Memory B cell (primary cell): Measurements from ENCODE around the gene RAB6B.

Experiments used
- ATAC-seq: fragments of 150-1000 bp; cut with Tn5 transposase; 2 replicates; pipeline ENCODE4 v1.10.0; 2021; ENCODE audit warnings: low read depth, mild to moderate bottlenecking, moderate library complexity
- DNase-seq, 2 donors: peaks; one replicate each; pipeline ENCODE4 v3.0.0; 2022; ENCODE audit warnings: low spot score in 2 of 2
- H3K27ac Mint-ChIP-seq: one replicate; pipeline ENCODE4 v1.8.0; 2022; ENCODE audit warnings: mild to moderate bottlenecking, moderate library complexity, mixed read lengths
- H3K27me3 Mint-ChIP-seq: one replicate; pipeline ENCODE4 v1.8.0; 2022; ENCODE audit warnings: mixed read lengths
- H3K36me3 Mint-ChIP-seq: one replicate; pipeline ENCODE4 v1.8.0; 2022; ENCODE audit warnings: mild to moderate bottlenecking, mixed read lengths
- H3K4me1 Mint-ChIP-seq: one replicate; pipeline ENCODE4 v1.8.0; 2022; ENCODE audit warnings: mixed read lengths
- H3K4me3 Mint-ChIP-seq: one replicate; pipeline ENCODE4 v1.8.0; 2022; ENCODE audit warnings: mild to moderate bottlenecking, moderate library complexity, mixed read lengths
- H3K9me3 Mint-ChIP-seq: one replicate; pipeline ENCODE4 v1.8.0; 2022; ENCODE audit warnings: mixed read lengths

RAB6B gene

DNA sequence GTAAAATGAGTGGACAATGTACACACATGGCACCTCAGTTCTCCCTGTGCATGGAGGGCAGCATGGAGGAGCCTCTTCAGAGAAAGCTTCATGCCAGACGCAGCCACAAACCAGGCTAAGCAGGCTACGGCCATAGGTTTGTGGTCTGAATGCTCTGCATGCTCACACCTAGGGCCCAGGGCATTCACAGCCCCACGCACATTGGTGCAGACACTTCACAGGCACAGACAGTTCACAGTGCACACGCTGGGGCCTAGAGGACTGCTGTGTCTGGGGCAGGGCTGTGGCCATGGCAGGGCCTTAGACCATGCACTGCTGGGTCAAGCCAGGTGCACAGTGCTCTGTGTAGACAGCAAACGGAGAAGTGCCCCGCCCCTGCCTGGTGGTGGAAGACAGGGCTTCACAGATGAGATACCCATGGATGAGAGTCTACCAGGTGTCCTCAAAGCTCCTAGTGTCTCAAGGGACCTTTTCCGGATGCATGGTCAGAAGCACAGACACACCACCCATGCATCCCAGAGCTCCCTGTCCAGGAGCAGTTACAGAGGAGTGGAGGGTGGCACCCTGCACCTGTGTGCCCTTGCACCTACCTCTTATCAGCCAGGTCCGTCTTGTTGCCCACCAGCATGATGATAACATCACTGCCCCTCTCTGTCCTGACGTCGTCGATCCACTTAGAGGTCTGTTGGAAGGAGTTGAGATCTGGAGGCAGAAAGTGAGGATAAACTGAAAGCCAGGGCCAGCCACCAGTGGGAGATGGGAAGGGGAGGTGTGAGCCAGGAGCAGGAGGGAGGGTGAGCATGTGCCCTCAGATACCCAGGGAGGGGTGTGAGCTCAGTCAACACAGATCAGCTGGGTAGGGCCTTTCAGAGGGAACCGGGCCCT lies 56.5 kb downstream of the RAB6B start:
- H3K9me3 Mint-ChIP-seq: no peaks in the 10 kb centered on the region
- no peak overlapping the region for H3K4me3 Mint-ChIP-seq
- no peaks in the 10 kb centered on the region for H3K36me3 Mint-ChIP-seq
- ATAC-seq (no peak), DNase-seq (no peak)
- peaks cover 11% of the 10 kb centered on the region for H3K27me3 Mint-ChIP-seq
- no peaks in the 10 kb centered on the region for H3K4me1 Mint-ChIP-seq
- H3K27ac Mint-ChIP-seq: no peak overlapping the region

DNA sequence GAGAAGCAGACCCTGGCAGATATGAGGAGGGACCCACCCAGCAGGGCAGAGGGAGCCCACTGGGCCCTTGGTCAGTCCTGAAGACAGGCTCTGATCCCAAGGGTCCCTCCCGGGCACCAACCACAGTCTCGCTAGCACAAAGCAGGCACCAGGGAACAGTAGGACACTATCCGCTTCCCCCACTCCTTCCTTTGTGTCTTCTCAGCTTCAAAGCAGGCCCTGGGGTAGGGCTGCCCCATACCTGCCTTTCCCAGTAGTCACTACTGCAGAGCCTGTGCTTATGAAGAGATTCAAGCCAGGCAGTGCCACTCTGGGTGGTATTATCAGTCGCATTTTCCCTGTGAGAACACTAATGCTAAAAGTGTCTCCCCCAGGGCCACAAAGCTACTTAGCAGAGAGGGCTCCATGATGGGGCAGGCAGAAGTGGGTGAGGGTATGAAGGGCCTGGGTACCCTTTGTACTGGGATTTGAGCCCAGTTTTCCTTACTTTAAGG lies 57.3 kb downstream of the RAB6B start:
- peaks cover 11% of the 10 kb centered on the region for H3K27me3 Mint-ChIP-seq
- H3K4me1 Mint-ChIP-seq: no peaks in the 10 kb centered on the region
- no peak overlapping the region for H3K4me3 Mint-ChIP-seq
- no peaks in the 10 kb centered on the region for H3K36me3 Mint-ChIP-seq
- no peak overlapping the region for H3K27ac Mint-ChIP-seq
- no peaks in the 10 kb centered on the region for H3K9me3 Mint-ChIP-seq
- DNase-seq: no peak
- no peak for ATAC-seq

DNA sequence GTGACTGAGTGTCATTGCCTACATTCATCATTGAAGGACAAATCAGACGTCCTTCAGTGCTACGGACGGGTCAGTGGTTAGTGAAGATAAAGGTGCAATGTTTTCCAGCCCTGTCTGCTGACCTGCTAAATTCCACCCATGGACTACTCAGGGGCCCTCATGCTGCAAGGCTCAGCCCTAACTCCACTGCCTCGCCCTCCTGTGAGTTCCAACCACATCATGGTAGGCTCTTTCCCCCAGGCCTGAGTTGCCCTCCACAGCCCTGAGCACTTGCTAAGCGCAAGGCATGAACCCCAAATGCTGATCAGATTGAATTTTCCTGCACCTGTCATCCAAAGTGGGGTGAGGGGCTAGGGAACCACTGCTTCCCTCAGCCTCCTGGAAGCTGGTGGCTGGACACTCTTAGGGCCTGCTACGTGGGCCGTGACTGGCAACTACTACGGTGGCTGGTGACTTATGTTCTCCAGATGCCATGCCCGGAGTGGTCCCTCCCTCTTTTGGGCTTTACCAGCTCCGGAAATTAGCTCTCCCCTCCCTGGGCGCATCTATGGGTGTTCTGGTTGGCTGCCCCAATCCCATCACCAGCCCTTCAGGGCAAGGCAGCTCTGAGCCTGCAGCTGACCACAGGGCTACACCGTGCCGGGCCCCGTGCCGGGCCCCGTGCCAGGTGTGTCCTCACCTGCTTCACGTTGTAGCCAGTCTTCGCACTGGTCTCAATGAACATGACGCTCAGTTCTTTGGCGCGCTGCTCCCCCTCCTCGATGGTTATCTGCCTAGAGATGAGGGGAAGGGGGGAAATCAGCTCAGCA lies 58.0 kb downstream of the RAB6B start:
- no peak for ATAC-seq
- Mint-ChIP-seq H3K9me3 (no peaks in the 10 kb centered on the region), H3K4me3 (no peak overlapping the region), H3K27ac (no peak overlapping the region), H3K4me1 (no peaks in the 10 kb centered on the region), H3K36me3 (no peaks in the 10 kb centered on the region), H3K27me3 (peaks cover 11% of the 10 kb centered on the region)
- no peak for DNase-seq

GRCh38 chr3:133836497-133837158 lies 59.1 kb downstream of the RAB6B start:
- no peak overlapping the region for H3K27ac Mint-ChIP-seq
- no peaks in the 10 kb centered on the region for H3K4me1 Mint-ChIP-seq
- no peak for ATAC-seq

GRCh38 chr3:133835961-133836360 lies 59.7 kb downstream of the RAB6B start:
- H3K9me3 Mint-ChIP-seq: no peaks in the 10 kb centered on the region
- H3K4me1 Mint-ChIP-seq: no peaks in the 10 kb centered on the region
- no peak overlapping the region for H3K27ac Mint-ChIP-seq
- peaks cover 9% of the 10 kb centered on the region for H3K27me3 Mint-ChIP-seq
- no peaks in the 10 kb centered on the region for H3K36me3 Mint-ChIP-seq
- DNase-seq: no peak
- no peak overlapping the region for H3K4me3 Mint-ChIP-seq
- ATAC-seq: no peak

More at GRCh38 chr3:133836497-133837158, 59.1 kb downstream of the RAB6B start:
- no peak for DNase-seq
- H3K4me3 Mint-ChIP-seq: no peak overlapping the region
- peaks cover 9% of the 10 kb centered on the region for H3K27me3 Mint-ChIP-seq
- H3K9me3 Mint-ChIP-seq: no peaks in the 10 kb centered on the region
- no peaks in the 10 kb centered on the region for H3K36me3 Mint-ChIP-seq

- Mint-ChIP-seq H3K9me3 (no peaks in the 10 kb centered on the region), H3K36me3 (no peaks in the 10 kb centered on the region), H3K27ac (no peak overlapping the region), H3K4me1 (no peaks in the 10 kb centered on the region), H3K4me3 (no peak overlapping the region), H3K27me3 (peaks cover 11% of the 10 kb centered on the region)
- ATAC-seq: no peak
- no peak for DNase-seq
Observed at GRCh38 chr3:133835418-133835743, 60.3 kb downstream of the RAB6B start.

DNA sequence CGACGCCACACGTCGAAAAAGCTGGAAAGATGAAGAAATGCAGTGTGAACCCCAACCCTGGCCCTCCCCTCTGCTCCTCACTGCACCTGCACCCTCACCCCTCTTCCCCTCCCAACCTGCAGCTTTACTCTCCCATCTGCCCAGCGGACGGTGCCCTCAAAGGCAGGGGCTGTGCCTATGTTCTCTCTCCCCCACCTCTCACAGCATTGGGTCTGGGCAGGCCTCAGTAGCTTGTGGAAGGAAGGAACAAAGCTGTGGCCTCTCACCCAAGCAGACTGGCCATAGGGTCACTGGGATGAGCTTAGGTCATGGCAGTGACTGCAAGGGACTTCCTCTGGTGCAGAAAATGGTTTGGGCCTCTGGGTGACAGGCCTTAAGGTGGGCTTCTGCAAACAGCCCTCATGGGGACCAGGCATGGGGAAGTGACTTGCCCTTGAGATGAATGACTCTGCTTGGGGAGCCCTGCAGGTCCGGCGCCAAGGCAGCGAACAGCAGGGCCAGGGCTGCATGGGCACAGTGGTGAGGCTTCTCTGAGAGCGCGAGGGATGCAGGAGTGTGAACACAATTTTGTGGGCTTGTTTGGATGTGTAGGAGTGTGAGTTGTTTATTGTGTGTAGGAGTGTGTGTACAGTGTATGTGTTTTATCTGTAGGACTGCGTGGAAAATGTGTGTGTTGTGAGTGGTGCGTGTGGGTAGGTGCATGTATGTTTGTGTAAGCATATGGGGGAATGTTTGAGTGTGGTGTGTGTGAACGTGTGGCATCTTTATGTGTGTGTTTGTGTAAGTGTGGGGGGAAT lies 60.9 kb downstream of the RAB6B start:
- Mint-ChIP-seq H3K4me1 (no peaks in the 10 kb centered on the region), H3K27ac (no peak overlapping the region), H3K27me3 (peaks cover 10% of the 10 kb centered on the region), H3K4me3 (no peak overlapping the region), H3K9me3 (no peaks in the 10 kb centered on the region), H3K36me3 (no peaks in the 10 kb centered on the region)
- DNase-seq (no peak), ATAC-seq (no peak)

DNA sequence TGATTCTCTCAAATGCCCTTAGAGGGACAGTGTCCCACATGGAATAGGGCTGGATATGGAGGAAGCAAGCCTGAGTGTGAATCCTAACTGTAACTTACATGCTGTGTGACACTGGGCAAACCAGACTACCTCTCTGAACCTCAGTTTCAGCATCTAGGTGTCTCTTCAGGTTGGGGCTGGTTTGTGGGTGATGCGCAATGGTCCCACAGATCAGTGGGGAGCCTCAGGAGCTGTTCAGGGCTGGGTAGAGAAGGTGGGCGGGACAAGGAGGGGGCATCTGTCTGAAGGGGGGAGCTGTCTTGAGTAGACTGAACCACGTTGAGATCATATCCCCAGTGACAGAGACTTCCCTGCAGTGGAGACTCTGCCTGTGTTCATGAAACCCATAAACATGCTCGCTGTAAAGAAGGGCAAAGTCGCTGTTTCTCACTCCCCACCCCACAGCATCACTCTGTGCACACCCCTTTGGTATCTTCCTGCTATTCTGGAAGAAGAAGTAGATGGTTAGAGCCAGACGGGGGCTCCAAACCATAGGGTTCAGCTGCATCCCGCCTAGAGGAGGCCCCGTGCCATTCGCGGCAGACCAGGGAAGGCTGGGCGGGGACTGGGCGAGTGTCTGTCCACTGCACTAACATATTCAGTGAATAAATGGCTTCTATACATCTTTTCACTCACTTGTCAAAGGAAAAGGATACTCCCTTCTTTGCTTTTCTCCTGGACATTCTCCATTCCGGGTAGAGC lies 61.6 kb downstream of the RAB6B start:
- no peaks in the 10 kb centered on the region for H3K36me3 Mint-ChIP-seq
- no peak overlapping the region for H3K4me3 Mint-ChIP-seq
- no peak overlapping the region for H3K27ac Mint-ChIP-seq
- no peaks in the 10 kb centered on the region for H3K9me3 Mint-ChIP-seq
- H3K27me3 Mint-ChIP-seq: peaks cover 9% of the 10 kb centered on the region
- DNase-seq (no peak), ATAC-seq (no peak)
- no peaks in the 10 kb centered on the region for H3K4me1 Mint-ChIP-seq

DNA sequence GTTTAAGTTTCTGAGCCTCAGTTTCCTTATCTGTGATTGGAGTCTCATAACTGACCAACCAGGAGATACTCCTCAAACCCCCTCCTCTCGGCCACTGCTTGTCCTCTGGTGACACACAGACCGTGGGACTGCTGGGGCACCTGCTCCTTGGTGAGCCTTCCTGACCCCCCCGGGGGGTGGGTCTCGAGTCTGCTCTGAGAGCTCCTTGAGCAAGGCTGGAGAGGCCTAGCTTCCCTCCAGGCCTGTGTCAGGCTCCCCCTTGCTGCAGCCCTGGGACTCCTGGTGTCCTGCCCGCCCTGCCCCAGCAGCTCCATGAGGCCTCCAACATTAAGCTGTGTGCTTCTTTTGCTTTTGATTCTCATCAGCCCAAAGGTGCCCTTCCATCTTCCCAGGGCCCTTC lies 62.4 kb downstream of the RAB6B start:
- Mint-ChIP-seq H3K36me3 (no peaks in the 10 kb centered on the region), H3K9me3 (no peaks in the 10 kb centered on the region), H3K27ac (no peak overlapping the region), H3K4me1 (no peaks in the 10 kb centered on the region), H3K4me3 (no peak overlapping the region), H3K27me3 (peaks cover 9% of the 10 kb centered on the region)
- DNase-seq (no peak), ATAC-seq (no peak)

GRCh38 chr3:133832802-133833144 lies 62.9 kb downstream of the RAB6B start:
- ATAC-seq: no peak
- DNase-seq: no peak
- Mint-ChIP-seq H3K9me3 (no peaks in the 10 kb centered on the region), H3K4me1 (no peaks in the 10 kb centered on the region), H3K4me3 (no peak overlapping the region), H3K36me3 (no peaks in the 10 kb centered on the region), H3K27ac (no peak overlapping the region), H3K27me3 (peaks cover 9% of the 10 kb centered on the region)

- Mint-ChIP-seq H3K27ac (no peak overlapping the region), H3K27me3 (peaks cover 9% of the 10 kb centered on the region), H3K9me3 (no peaks in the 10 kb centered on the region), H3K4me3 (no peak overlapping the region), H3K36me3 (no peaks in the 10 kb centered on the region), H3K4me1 (no peaks in the 10 kb centered on the region)
- ATAC-seq (no peak), DNase-seq (no peak)
Observed at GRCh38 chr3:133831966-133832801, 63.5 kb downstream of the RAB6B start.

- DNase-seq (no peak), ATAC-seq (no peak)
- no peak overlapping the region for H3K27ac Mint-ChIP-seq
- H3K9me3 Mint-ChIP-seq: no peaks in the 10 kb centered on the region
- H3K36me3 Mint-ChIP-seq: peaks cover 6% of the 10 kb centered on the region
- peaks cover 2% of the 10 kb centered on the region for H3K4me1 Mint-ChIP-seq
- no peak overlapping the region for H3K4me3 Mint-ChIP-seq
- H3K27me3 Mint-ChIP-seq: peaks cover 5% of the 10 kb centered on the region
Observed at GRCh38 chr3:133830071-133830470, 65.6 kb downstream of the RAB6B start.
